GM21825 (cell line): Measurements from ENCODE around the gene NXNL1.

Experiments used
- ATAC-seq: cut with Tn5 transposase; IDR thresholded peaks from one replicate; pipeline ENCODE4 v1.9.1; 2021; ENCODE audit warnings: mild to moderate bottlenecking, moderate library complexity; ENCODE audit not compliant: unreplicated experiment

The NXNL1 gene

GRCh38 chr19:17458970-17459369 is 1.8 kb downstream of the NXNL1 start:
- no peak for ATAC-seq

GRCh38 chr19:17457616-17458015 is 3.1 kb downstream of the NXNL1 start:
- ATAC-seq = no peak

GRCh38 chr19:17456127-17456526 is 4.6 kb downstream of the NXNL1 start:
- no peak for ATAC-seq

- ATAC-seq = no peak
Measured at GRCh38 chr19:17455308-17456123, 5.2 kb downstream of the NXNL1 start.

GRCh38 chr19:17454576-17455071 is 6.1 kb downstream of the NXNL1 start:
- no peak for ATAC-seq

- ATAC-seq = no peak
Measured at GRCh38 chr19:17451820-17452219, 8.9 kb downstream of the NXNL1 start.

GRCh38 chr19:17450264-17451075 is 10.3 kb downstream of the NXNL1 start:
- no peak for ATAC-seq

- no peak for ATAC-seq
Measured at GRCh38 chr19:17448131-17448967, 12.4 kb downstream of the NXNL1 start, which contains the start of gene TMEM221. TMEM221 (minus strand) TSS chr19:17448668; CDS start chr19:17448462, 206 bp downstream.

- no peak for ATAC-seq
Measured at GRCh38 chr19:17447704-17448130, 13.0 kb downstream of the NXNL1 start.

GRCh38 chr19:17445526-17446165 is 15.1 kb downstream of the NXNL1 start:
- no peak for ATAC-seq

GRCh38 chr19:17441241-17442021 is 19.3 kb downstream of the NXNL1 start:
- no peak for ATAC-seq

GRCh38 chr19:17436874-17437267 is 23.9 kb downstream of the NXNL1 start:
- no peak for ATAC-seq

GRCh38 chr19:17436094-17436873 is 24.4 kb downstream of the NXNL1 start:
- no peak for ATAC-seq

GRCh38 chr19:17435218-17435617 is 25.5 kb downstream of the NXNL1 start:
- ATAC-seq = no peak

GRCh38 chr19:17431417-17431816 is 29.3 kb downstream of the NXNL1 start:
- no peak for ATAC-seq

- ATAC-seq = no peak
Measured at GRCh38 chr19:17429641-17430113, 31.0 kb downstream of the NXNL1 start.

- no peak for ATAC-seq
Measured at GRCh38 chr19:17424743-17425365, 35.9 kb downstream of the NXNL1 start.
